Psoas muscle (tissue), 8 donors: ENCODE measurements around the gene BICDL2. TPM values are rescaled to one million over a fixed set of nuclear protein-coding genes. Genes with fewer than 3 reads are reported as not detected.

Source experiments
- ATAC-seq, 4 donors: fragments of 200-7000 bp; cut with Tn5 transposase; one replicate each; pipeline ENCODE4 v1.9.1; 2020; ENCODE audit warnings: moderate library complexity in 3 of 4, mild to moderate bottlenecking in 2 of 4
- DNase-seq, 2 donors: peaks; one replicate each; pipeline ENCODE4 v3.0.0-alpha.2; 2020
- H3K27ac ChIP-seq: fragments of 200-600 bp; one replicate; pipeline ENCODE4 v1.8.0; 2022
- H3K27me3 ChIP-seq, 3 donors: fragments of 200-600 bp in 1 of 3; one replicate each; pipeline versions ENCODE4 v1.6.1 to v1.8.0; 2013 to 2022; ENCODE audit warnings: low read length in 2 of 3, mild to moderate bottlenecking in 2 of 3, moderate library complexity in 1 of 3; ENCODE audit not compliant: insufficient read depth in 3 of 3
- H3K36me3 ChIP-seq, 2 donors: fragments of 200-600 bp in 1 of 2; one replicate each; pipeline versions ENCODE4 v1.6.1 to v1.8.0; 2013 to 2022; ENCODE audit warnings: low read depth in 1 of 2, mild to moderate bottlenecking in 1 of 2, moderate library complexity in 1 of 2; ENCODE audit not compliant: insufficient read depth in 1 of 2
- H3K4me1 ChIP-seq: fragments of 200-600 bp; one replicate; pipeline ENCODE4 v1.8.0; 2022
- H3K4me3 ChIP-seq: fragments of 200-600 bp; one replicate; pipeline ENCODE4 v1.8.0; 2022; ENCODE audit warnings: mild to moderate bottlenecking
- H3K9me3 ChIP-seq: fragments of 200-600 bp; one replicate; pipeline ENCODE4 v1.8.0; 2022
- CTCF ChIP-seq: fragments of 200-600 bp; IDR thresholded peaks from one replicate; pipeline ENCODE4 v1.8.0; 2022; ENCODE audit warnings: antibody characterized with exemption
- WGBS, 3 donors: extraction: QIAGEN DNeasy Blood & Tissue Kit; methylation state at CpG; one replicate each; pipeline versions ENCODE4 v1.1.6 to v1.1.7; 2013; 5-methylcytosine and 5-hydroxymethylcytosine counted together
- intact Hi-C, 2 donors: fragments of 100-400 bp; cut with DNase I; formaldehyde crosslinking; loops; one replicate each; pipeline versions ENCODE4 v1.11.0 to v1.14.2; 2022
- polyA plus RNA-seq, 3 donors: library from polyadenylated mRNA; stranded (reverse); fragments of 200-250 nt; gene quantifications; one replicate each; pipeline ENCODE4 v1.2.3, GENCODE V29; 2013
- total RNA-seq, 4 donors: library from RNA; stranded (reverse); fragmentation: NEBNext Ultra II Directional in 2 of 4; extraction: Animal tissue kit (Norgen Biotek cat#: 25700) in 2 of 4; gene quantifications; one replicate each; pipeline versions ENCODE4 v1.2.1 to v1.2.4, GENCODE V29; 2021 to 2023
- donor health status: healthy with polysubstance abuse.
- donor health status: DM: no; HTN: no; CAD: no; lungs with moderate emphysema.
- donor health status: Bipolar disorder and iron deficiency.
- donor health status: healthy.
- donor health status: DM: yes; HTN: yes; CAD: no.
- donor health status: DM: no; HTN: no; CAD: no.
- donor health status: DM: no; HTN: no; CAD: no.
- donor health status: DM: yes; HTN: yes; CAD: no.

BICDL2 gene
- total and polyA plus RNA-seq, 7 donors, result 0.01 to 0.18 TPM; not detected in 5

GRCh38 chr16:3027983-3028715, 8.6 kb downstream of the BICDL2 start:
- ATAC-seq (peak; percentile 32 to 55 (median 53)), DNase-seq (peak; percentile 80 to 90)
- peaks cover 20% of the 10 kb centered on the region for H3K4me1 ChIP-seq
- H3K4me3 ChIP-seq, result peak overlapping the region; percentile 28
- TF ChIP-seq CTCF, result peak; percentile 77
- peaks cover 0 to 38% (median 18%) of the 10 kb centered on the region in 3 donors for H3K27me3 ChIP-seq
- WGBS, 3 donors, result 15 to 23% (median 20%) methylated on average over 36 to 58 of the region's 58 CpGs
- intact Hi-C loops, result no loop called here
- H3K27ac ChIP-seq, result peak overlapping the region; percentile 50
- no peaks in the 10 kb centered on the region for H3K9me3 ChIP-seq
- peaks cover 0 to 25% of the 10 kb centered on the region in 2 donors for H3K36me3 ChIP-seq

GRCh38 chr16:3027489-3027795, 9.3 kb downstream of the BICDL2 start:
- H3K9me3 ChIP-seq, result no peaks in the 10 kb centered on the region
- H3K4me1 ChIP-seq, result peaks cover 27% of the 10 kb centered on the region
- no peak for DNase-seq
- no peak for ATAC-seq
- 81 to 88% (median 83%) methylated on average over 8 of the region's 8 CpGs for WGBS, 3 donors
- intact Hi-C loops, result no loop called here
- no peak overlapping the region for H3K4me3 ChIP-seq
- peaks cover 0 to 35% (median 18%) of the 10 kb centered on the region in 3 donors for H3K27me3 ChIP-seq
- no peak for TF ChIP-seq CTCF
- H3K36me3 ChIP-seq, result peaks cover 0 to 25% of the 10 kb centered on the region in 2 donors
- peak overlapping the region; percentile 50 for H3K27ac ChIP-seq

DNA sequence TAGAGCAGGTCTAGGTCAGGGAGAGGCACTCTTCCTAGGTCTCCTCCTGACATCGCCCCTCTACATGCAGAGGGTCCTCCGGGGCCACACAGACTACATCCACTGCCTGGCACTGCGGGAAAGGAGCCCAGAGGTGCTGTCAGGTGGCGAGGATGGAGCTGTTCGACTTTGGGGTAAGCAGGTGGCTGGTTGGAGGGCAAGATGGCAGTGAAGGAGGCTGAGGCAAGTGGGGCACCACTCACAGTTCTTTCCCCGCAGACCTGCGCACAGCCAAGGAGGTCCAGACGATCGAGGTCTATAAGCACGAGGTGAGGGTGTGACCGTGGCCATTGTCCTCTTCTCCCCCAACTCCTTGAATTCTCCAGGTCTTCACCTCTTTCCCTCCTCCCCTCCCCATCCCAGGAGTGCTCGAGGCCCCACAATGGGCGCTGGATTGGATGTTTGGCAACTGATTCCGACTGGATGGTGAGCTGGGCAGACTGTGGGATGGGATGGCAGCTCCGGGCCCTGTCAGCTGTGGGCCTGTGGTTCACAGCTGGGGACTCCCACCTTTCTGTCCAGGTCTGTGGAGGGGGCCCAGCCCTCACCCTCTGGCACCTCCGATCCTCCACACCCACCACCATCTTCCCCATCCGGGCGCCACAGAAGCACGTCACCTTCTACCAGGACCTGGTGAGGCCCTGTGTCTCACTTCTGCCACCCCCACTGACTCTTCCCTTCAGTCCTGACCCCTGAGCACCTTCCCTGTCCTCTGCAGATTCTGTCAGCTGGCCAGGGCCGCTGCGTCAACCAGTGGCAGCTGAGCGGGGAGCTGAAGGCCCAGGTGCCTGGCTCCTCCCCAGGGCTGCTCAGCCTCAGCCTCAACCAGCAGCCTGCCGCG, 9.9 kb downstream of the BICDL2 start:
- Histone ChIP-seq H3K4me3 (no peak overlapping the region), H3K27ac (no peak overlapping the region), H3K4me1 (peaks cover 28% of the 10 kb centered on the region), H3K9me3 (no peaks in the 10 kb centered on the region), H3K36me3 (peaks cover 0 to 25% of the 10 kb centered on the region in 2 donors), H3K27me3 (peaks cover 0 to 29% (median 18%) of the 10 kb centered on the region in 3 donors)
- WGBS, 3 donors, result 91 to 95% (median 92%) methylated on average over 22 to 24 of the region's 24 CpGs
- intact Hi-C loops, result no loop called here
- no peak for TF ChIP-seq CTCF
- ATAC-seq, result no peak
- no peak for DNase-seq

- DNase-seq (no peak), ATAC-seq (no peak)
- peaks cover 0 to 23% (median 16%) of the 10 kb centered on the region in 3 donors for H3K27me3 ChIP-seq
- TF ChIP-seq CTCF, result no peak
- peaks cover 0 to 25% of the 10 kb centered on the region in 2 donors for H3K36me3 ChIP-seq
- H3K9me3 ChIP-seq, result no peaks in the 10 kb centered on the region
- H3K4me3 ChIP-seq, result no peak overlapping the region
- intact Hi-C loops, result no loop called here
- H3K4me1 ChIP-seq, result peaks cover 28% of the 10 kb centered on the region
- WGBS, 3 donors, result 92 to 96% (median 94%) methylated on average over 8 of the region's 8 CpGs
- H3K27ac ChIP-seq, result no peak overlapping the region
These were observed 10.8 kb downstream of the BICDL2 start for GRCh38 chr16:3026003-3026378.
